ENCODE measurements around the gene PLK5.
A peak's percentile ranks its signal among the peaks of the same experiment; 100 is the strongest.

PLK5 gene

DNA sequence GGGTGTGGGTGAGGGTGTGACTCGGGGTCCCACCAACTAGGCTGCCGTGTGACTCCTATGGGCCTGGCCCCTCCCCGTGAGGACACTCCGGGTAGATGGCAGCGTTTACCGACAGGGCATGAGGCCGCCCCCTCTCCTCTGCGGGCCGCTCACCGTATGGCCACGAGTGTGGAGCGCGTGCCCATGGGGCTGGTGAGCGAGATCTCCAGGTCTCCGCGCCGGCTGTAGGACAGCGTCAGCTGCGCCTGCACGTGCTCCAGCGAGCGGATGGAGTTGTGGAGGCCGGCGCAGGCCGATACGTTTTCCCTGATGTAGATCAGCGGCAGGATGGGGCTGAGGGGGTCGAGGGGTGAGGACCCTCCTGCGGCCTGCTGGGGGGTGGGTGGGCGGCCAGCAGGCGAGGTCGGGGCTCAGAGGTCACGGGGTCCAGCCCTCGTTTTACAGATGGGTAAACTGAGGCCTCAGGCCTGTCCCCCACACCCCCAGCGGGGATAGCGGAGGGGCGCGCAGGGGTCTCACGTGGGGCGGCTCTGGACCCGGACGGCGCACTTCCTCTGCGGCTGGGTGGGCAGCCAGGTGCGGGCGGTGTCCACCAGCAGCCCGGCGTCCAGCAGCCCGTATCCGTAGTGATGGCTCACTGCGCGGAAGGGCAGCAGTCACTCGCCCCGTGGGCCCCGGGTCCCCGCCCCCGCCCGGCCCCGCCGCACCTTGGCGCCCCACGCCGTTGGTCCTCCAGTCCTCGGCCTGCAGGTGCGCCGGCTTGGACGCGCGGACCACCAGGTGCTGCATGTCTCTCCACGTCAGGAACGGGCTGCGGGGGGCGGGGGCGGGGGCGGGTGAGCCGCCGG lies 40.5 kb upstream of the PLK5 start:
- no peak overlapping the region for H3K4me3 ChIP-seq (ENCODE audit: low read depth in 1 of 2, low read length in 2 of 2)

DNA sequence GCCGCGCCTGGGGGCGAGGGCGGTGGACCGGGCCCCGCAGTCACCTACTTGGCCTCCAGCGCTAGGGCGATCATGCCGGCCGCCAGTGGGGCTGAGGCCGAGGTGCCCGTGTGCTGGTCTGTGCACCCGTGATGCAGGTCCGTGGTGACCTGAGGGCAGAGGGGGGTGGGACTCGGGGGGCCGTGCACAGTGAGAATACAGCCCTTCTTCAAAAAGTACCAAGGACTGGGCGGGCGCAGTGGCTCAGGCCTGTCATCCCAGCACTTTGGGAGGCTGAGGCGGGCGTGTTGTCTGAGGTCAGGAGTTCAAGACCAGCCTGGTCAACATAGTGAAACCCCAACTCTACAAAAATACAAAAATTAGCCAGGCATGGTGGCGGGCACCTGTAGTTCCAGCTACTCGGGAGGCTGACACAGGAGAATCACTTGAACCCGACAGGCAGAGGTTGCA lies 39.9 kb upstream of the PLK5 start:
- H3K4me3 ChIP-seq (ENCODE audit: low read depth in 1 of 2, low read length in 2 of 2) = no peak overlapping the region
- H3K27me3 ChIP-seq (ENCODE audit: control insufficient read depth in 1 of 2, insufficient read depth in 2 of 2, low read length in 2 of 2) = no peaks in the 10 kb centered on the region
- no peaks in the 10 kb centered on the region for H3K36me3 ChIP-seq (ENCODE audit: control insufficient read depth in 1 of 2, insufficient read depth in 2 of 2, low read length in 2 of 2)
- no peaks in the 10 kb centered on the region for H3K4me1 ChIP-seq (ENCODE audit: control insufficient read depth in 1 of 2, insufficient read depth in 2 of 2, low read length in 2 of 2)
- H3K9me3 ChIP-seq (ENCODE audit: control insufficient read depth in 1 of 2, low read length in 2 of 2) = no peaks in the 10 kb centered on the region
- no peak overlapping the region for H3K27ac ChIP-seq (ENCODE audit: low read depth, low read length)
- H3K9ac ChIP-seq (ENCODE audit: low read depth in 1 of 2, low read length in 2 of 2) = no peak overlapping the region

More for the DNA sequence above, 40.5 kb upstream of the PLK5 start:
- H3K9ac ChIP-seq (ENCODE audit: low read depth in 1 of 2, low read length in 2 of 2) = no peak overlapping the region
- no peak overlapping the region for H3K27ac ChIP-seq (ENCODE audit: low read depth, low read length)
- H3K9me3 ChIP-seq (ENCODE audit: control insufficient read depth in 1 of 2, low read length in 2 of 2) = no peaks in the 10 kb centered on the region
- peaks cover 0 to 2% of the 10 kb centered on the region in 2 donors for H3K4me1 ChIP-seq (ENCODE audit: control insufficient read depth in 1 of 2, insufficient read depth in 2 of 2, low read length in 2 of 2)
- H3K36me3 ChIP-seq (ENCODE audit: control insufficient read depth in 1 of 2, insufficient read depth in 2 of 2, low read length in 2 of 2) = no peaks in the 10 kb centered on the region
- no peaks in the 10 kb centered on the region for H3K27me3 ChIP-seq (ENCODE audit: control insufficient read depth in 1 of 2, insufficient read depth in 2 of 2, low read length in 2 of 2)

DNA sequence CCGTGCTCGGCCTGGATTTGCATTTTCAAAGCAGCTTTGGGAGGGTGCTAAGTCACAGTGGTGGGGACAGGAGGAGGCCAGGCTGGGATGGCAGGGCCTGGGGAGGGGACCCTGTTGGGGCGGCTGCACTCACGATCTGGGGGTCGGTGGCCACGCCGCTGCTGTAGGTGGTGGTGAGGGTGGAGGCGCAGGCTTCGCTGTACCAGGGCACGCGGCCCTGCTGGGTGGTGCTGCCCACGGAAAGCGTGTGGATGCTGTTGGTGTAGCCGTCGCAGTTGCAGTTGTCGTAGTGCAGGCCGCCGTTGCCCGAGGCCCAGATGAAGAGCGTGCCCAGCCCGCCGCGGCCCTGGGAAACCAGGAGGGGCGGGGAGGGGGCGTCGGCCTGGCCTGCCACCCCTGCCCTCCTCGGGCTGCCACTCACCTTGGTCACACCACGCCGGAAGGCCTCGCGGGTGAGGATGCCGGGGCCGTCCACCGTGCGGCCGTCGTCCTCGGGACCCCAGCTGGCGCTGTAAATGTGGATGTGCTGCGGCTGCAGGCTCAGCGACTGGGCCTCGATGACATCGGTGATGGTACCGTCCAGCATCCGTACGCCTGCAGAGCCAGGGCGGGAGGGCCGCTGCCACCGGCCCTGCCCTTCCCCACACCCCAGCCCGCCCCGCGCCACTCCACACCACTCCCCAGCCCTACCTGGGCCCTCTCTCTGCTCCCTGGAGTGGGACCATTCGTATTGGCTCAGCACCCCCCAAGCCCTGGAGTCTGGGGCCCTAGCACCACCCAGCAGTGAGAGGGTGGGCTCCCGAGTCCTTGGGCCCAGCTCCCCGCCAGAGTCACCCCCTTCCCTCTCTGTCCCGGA lies 36.9 kb upstream of the PLK5 start:
- no peak overlapping the region for H3K4me3 ChIP-seq (ENCODE audit: low read depth in 1 of 2, low read length in 2 of 2)
- no peak overlapping the region for H3K9ac ChIP-seq (ENCODE audit: low read depth in 1 of 2, low read length in 2 of 2)
- no peaks in the 10 kb centered on the region for H3K9me3 ChIP-seq (ENCODE audit: control insufficient read depth in 1 of 2, low read length in 2 of 2)
- H3K27ac ChIP-seq (ENCODE audit: low read depth, low read length) = no peak overlapping the region
- H3K27me3 ChIP-seq (ENCODE audit: control insufficient read depth in 1 of 2, insufficient read depth in 2 of 2, low read length in 2 of 2) = no peaks in the 10 kb centered on the region
- no peaks in the 10 kb centered on the region for H3K36me3 ChIP-seq (ENCODE audit: control insufficient read depth in 1 of 2, insufficient read depth in 2 of 2, low read length in 2 of 2)
- H3K4me1 ChIP-seq (ENCODE audit: control insufficient read depth in 1 of 2, insufficient read depth in 2 of 2, low read length in 2 of 2) = peaks cover 6 to 12% of the 10 kb centered on the region in 2 donors

DNA sequence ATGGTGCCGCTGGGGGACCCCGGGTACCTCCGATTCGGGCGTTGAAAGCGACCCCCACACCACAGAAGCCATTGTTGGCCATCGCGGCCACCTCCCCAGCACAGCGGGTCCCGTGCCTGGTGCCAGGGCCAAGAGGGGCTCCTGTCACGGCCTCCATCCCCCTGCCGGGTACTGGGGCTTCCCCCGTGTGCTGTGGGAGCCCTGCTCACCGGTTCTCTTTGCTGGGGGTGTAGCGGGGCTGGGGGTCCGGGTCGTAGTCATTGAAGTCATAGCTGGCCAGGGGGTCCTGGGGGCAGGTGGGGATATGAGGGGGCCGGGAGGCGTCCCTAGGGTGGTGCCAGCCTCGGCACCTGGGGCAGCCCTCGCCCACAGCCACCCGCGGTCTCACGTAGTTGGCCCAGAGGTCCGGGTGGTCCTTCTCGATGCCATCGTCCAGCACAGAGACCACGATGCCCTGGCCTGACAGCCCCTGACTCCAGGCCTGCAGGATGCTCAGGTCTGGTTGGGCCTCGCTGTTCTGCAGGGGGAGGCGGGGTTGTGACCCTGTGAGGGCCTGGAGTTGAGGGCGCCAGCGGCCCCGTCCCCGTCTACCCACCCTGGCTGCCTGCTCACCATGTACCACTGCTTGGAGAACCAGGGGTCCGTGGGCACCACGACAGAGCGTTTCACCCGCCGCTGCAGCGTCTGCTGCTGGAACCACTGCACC lies 36.1 kb upstream of the PLK5 start:
- H3K9ac ChIP-seq (ENCODE audit: low read depth in 1 of 2, low read length in 2 of 2) = no peak overlapping the region
- H3K27me3 ChIP-seq (ENCODE audit: control insufficient read depth in 1 of 2, insufficient read depth in 2 of 2, low read length in 2 of 2) = no peaks in the 10 kb centered on the region
- H3K27ac ChIP-seq (ENCODE audit: low read depth, low read length) = no peak overlapping the region
- no peaks in the 10 kb centered on the region for H3K36me3 ChIP-seq (ENCODE audit: control insufficient read depth in 1 of 2, insufficient read depth in 2 of 2, low read length in 2 of 2)
- peaks cover 8 to 15% of the 10 kb centered on the region in 2 donors for H3K4me1 ChIP-seq (ENCODE audit: control insufficient read depth in 1 of 2, insufficient read depth in 2 of 2, low read length in 2 of 2)
- no peaks in the 10 kb centered on the region for H3K9me3 ChIP-seq (ENCODE audit: control insufficient read depth in 1 of 2, low read length in 2 of 2)
- H3K4me3 ChIP-seq (ENCODE audit: low read depth in 1 of 2, low read length in 2 of 2) = no peak overlapping the region

DNA sequence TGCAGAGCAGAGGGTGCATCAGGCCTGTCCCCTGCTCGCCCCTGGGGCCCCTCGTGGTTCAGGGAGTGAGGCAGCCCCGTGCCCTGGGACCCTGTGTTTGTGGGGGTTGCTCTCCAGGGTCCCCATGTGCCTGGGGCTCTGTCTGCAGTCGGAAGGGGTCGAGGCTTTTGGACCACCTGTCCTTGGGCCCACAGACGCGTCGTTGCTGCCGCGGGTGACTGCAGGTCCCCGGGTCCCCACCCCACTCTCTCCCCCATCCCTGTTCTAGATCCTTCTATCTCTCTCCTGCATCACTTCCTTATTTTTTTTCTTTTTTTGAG lies 35.6 kb upstream of the PLK5 start:
- Histone ChIP-seq H3K9me3 (ENCODE audit: control insufficient read depth in 1 of 2, low read length in 2 of 2) (no peaks in the 10 kb centered on the region), H3K4me1 (ENCODE audit: control insufficient read depth in 1 of 2, insufficient read depth in 2 of 2, low read length in 2 of 2) (peaks cover 13 to 19% of the 10 kb centered on the region in 2 donors), H3K27ac (ENCODE audit: low read depth, low read length) (no peak overlapping the region), H3K9ac (ENCODE audit: low read depth in 1 of 2, low read length in 2 of 2) (no peak overlapping the region), H3K27me3 (ENCODE audit: control insufficient read depth in 1 of 2, insufficient read depth in 2 of 2, low read length in 2 of 2) (no peaks in the 10 kb centered on the region), H3K36me3 (ENCODE audit: control insufficient read depth in 1 of 2, insufficient read depth in 2 of 2, low read length in 2 of 2) (no peaks in the 10 kb centered on the region), H3K4me3 (ENCODE audit: low read depth in 1 of 2, low read length in 2 of 2) (no peak overlapping the region)

DNA sequence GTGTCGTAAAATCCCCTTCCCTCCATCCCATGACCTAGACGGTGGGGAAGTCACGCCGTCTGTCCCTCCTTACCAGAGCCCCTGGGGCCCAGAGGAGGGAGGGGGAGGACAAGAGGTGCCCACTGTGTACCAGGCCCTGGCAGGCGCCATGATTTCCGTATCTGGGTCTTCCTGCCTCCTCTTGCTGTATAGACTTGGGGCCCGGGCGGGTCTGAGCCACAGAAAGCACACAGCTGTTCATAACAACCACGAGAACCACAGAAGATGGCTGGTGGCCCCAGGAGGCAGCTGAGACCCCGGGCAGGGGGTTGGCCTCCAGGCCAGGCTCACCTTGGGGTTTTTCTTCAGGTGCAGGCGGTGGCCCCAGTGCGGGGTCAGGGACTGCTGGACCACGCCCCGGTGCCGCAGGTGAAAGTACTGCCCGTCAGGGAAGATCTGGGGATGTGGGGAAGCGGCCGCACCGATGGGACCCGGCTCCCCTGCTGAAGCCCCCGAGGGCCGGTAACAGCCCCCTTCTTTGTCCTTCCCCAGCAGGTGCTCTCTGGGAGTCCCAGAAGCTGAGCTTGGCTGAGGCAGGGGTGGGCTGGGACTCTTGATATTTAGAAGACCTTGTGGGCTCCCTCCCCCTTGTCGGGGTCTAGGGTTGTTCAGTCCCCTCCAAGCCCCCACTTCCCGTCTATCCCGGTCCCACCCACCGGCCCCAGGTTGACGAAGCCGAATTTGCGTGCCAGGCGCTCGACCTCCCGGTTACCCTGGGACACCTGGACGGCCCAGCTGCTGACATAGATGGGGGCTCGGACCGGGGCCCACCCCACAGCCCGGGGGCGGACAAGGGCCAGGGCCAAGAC lies 34.2 kb upstream of the PLK5 start:
- Histone ChIP-seq H3K4me3 (ENCODE audit: low read depth in 1 of 2, low read length in 2 of 2) (peak overlapping the region; percentile 64), H3K9me3 (ENCODE audit: control insufficient read depth in 1 of 2, low read length in 2 of 2) (no peaks in the 10 kb centered on the region), H3K36me3 (ENCODE audit: control insufficient read depth in 1 of 2, insufficient read depth in 2 of 2, low read length in 2 of 2) (no peaks in the 10 kb centered on the region), H3K9ac (ENCODE audit: low read depth in 1 of 2, low read length in 2 of 2) (peak overlapping the region; percentile 21 to 75), H3K27ac (ENCODE audit: low read depth, low read length) (peak overlapping the region; percentile 58), H3K4me1 (ENCODE audit: control insufficient read depth in 1 of 2, insufficient read depth in 2 of 2, low read length in 2 of 2) (peaks cover 28 to 32% of the 10 kb centered on the region in 2 donors), H3K27me3 (ENCODE audit: control insufficient read depth in 1 of 2, insufficient read depth in 2 of 2, low read length in 2 of 2) (no peaks in the 10 kb centered on the region)

DNA sequence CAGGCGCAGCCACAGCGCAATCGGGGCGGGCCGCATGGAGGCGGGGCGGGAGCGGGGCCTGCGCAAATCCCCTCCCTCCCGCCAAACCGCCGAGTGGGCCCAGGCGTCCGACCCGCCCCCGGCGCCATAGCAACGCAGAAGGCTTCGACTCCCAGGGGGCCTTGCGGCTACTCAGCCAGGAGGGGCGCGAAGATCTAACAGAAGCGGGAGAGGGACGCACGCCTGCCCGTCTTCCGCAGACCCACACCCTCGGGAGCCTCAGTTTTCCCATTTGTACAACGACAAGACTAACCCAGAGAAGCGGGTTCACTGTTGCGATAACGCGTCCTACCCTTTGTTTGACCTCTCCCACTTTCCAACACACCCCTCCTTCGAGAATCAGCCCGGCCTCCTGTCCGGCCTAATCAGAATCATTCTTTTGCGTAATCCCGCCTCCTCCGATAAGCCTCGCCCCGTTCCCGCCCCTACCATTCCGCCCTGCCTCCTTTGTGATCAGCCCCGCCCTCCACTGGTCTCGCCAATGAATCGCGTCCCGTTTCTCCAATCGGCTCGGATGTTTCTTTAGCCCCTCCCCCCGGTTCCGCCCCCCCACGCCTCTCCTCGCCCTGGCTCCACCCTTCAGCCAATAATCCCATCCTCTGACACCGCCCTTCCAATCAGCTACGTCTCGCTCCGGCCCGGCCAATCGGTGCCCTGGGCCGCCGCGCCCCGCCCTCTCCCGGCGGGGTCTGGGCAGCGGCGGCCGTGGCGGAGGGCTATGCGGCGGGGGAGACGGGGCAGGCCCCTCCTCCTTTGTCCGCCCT lies 33.4 kb upstream of the PLK5 start, which contains the start of gene PCSK4:
Gene PCSK4, minus strand, starts transcription at position 40 of the 803 bp plus-strand sequence. Its CDS starts 4 bp downstream, at position 36.
- peak within 1 kb of the TSS; percentile 76 to 87 for H3K4me3 ChIP-seq (ENCODE audit: low read depth in 1 of 2, low read length in 2 of 2)
- H3K27me3 ChIP-seq (ENCODE audit: control insufficient read depth in 1 of 2, insufficient read depth in 2 of 2, low read length in 2 of 2) = no peaks in the 10 kb centered on the region
- peak within 1 kb of the TSS; percentile 58 for H3K27ac ChIP-seq (ENCODE audit: low read depth, low read length)
- H3K36me3 ChIP-seq (ENCODE audit: control insufficient read depth in 1 of 2, insufficient read depth in 2 of 2, low read length in 2 of 2) = no peaks in the 10 kb centered on the region
- no peaks in the 10 kb centered on the region for H3K9me3 ChIP-seq (ENCODE audit: control insufficient read depth in 1 of 2, low read length in 2 of 2)
- peaks cover 29 to 37% of the 10 kb centered on the region in 2 donors for H3K4me1 ChIP-seq (ENCODE audit: control insufficient read depth in 1 of 2, insufficient read depth in 2 of 2, low read length in 2 of 2)
- H3K9ac ChIP-seq (ENCODE audit: low read depth in 1 of 2, low read length in 2 of 2) = peak within 1 kb of the TSS; percentile 77 to 85

DNA sequence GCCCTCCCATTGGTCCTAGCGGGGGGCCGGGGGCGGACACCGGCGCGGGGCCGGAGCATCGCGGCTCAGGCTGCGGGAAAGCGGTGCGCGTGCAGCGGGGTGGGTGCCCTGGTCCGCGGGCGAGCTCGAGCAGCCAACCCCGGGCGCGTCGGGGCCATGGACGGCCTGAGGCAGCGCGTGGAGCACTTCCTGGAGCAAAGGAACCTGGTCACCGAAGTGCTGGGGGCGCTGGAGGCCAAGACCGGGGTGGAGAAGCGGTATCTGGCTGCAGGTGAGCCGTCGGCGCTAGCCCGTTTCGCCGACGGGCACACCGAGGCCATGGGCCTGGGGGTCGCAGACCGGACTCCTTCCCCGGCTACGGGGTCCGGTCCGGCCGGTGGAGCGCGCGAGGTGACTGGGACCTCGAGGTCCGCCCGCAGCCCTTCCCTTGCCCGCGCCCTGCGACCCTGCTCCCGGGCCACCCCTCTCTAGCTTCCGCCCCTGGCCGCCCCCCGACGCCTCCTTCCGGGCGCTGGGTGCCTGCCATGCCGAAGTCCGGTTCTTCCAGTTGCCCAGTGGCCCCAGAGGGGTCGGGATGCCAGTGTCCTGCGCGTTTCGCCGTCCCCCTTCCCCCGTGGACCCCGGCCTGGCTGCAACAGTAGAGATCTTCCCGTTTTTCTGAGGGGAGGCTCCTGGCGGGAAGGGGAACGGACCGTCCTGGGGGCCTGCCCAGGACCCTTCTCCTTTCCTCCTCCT lies 32.6 kb upstream of the PLK5 start, which contains the start of gene REEP6:
Gene REEP6, plus strand, starts transcription at position 68 of the 735 bp plus-strand sequence. Its CDS starts 89 bp downstream, at position 157.
- no peaks in the 10 kb centered on the region for H3K9me3 ChIP-seq (ENCODE audit: control insufficient read depth in 1 of 2, low read length in 2 of 2)
- no peaks in the 10 kb centered on the region for H3K27me3 ChIP-seq (ENCODE audit: control insufficient read depth in 1 of 2, insufficient read depth in 2 of 2, low read length in 2 of 2)
- H3K27ac ChIP-seq (ENCODE audit: low read depth, low read length) = peak within 1 kb of the TSS; percentile 58
- peaks cover 29 to 37% of the 10 kb centered on the region in 2 donors for H3K4me1 ChIP-seq (ENCODE audit: control insufficient read depth in 1 of 2, insufficient read depth in 2 of 2, low read length in 2 of 2)
- H3K9ac ChIP-seq (ENCODE audit: low read depth in 1 of 2, low read length in 2 of 2) = peak within 1 kb of the TSS; percentile 77 to 85
- peak within 1 kb of the TSS; percentile 76 to 87 for H3K4me3 ChIP-seq (ENCODE audit: low read depth in 1 of 2, low read length in 2 of 2)
- no peaks in the 10 kb centered on the region for H3K36me3 ChIP-seq (ENCODE audit: control insufficient read depth in 1 of 2, insufficient read depth in 2 of 2, low read length in 2 of 2)

Measured in duodenal mucosa (tissue), 2 donors.